ENCODE data around the gene VEGFC.

DNA sequence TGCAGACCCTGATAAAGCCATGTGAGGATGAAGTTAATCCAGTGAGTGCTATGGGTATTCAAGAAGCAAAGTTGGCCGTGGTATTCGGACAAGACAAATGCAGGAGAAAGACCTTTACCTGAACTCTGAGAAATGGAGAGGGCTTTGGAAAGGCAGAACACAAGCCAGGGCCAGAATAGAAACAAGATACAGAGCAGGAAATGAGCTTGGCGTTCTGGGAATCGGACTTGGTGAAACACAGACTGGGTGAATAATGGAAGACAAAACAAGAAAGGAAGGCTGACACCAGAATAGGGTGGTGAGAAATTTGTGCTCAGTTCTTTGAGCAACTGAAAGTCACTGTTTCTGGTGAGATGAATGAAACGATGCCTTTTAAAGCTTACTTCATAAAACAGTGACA lies 83.3 kb downstream of the VEGFC start:
- TF ChIP-seq, protein P1, sequence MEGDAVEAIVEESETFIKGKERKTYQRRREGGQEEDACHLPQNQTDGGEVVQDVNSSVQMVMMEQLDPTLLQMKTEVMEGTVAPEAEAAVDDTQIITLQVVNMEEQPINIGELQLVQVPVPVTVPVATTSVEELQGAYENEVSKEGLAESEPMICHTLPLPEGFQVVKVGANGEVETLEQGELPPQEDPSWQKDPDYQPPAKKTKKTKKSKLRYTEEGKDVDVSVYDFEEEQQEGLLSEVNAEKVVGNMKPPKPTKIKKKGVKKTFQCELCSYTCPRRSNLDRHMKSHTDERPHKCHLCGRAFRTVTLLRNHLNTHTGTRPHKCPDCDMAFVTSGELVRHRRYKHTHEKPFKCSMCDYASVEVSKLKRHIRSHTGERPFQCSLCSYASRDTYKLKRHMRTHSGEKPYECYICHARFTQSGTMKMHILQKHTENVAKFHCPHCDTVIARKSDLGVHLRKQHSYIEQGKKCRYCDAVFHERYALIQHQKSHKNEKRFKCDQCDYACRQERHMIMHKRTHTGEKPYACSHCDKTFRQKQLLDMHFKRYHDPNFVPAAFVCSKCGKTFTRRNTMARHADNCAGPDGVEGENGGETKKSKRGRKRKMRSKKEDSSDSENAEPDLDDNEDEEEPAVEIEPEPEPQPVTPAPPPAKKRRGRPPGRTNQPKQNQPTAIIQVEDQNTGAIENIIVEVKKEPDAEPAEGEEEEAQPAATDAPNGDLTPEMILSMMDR (IDR thresholded peaks at IDR 0.05; ENCODE audit: insufficient read depth, low read depth, low read length) = no peak
- no peak for TF ChIP-seq EZH2 (IDR thresholded peaks at IDR 0.05; ENCODE audit: insufficient read depth, low read length)
